K562 (cell line): ENCODE measurements around the gene ADAMTS10. TPM values are rescaled to one million over a fixed set of nuclear protein-coding genes. Genes with fewer than 3 reads are reported as not detected.

Experiments used
- ATAC-seq: fragments of 200-7000 bp; cut with Tn5 transposase; 3 replicates; pipeline ENCODE4 v1.9.1; 2020; ENCODE audit warnings: moderate library complexity
- BruUV-seq: library from RNA; stranded (reverse); fragments of 400-500 nt; replicated peaks from 2 replicates; lab custom pipeline; 2021; lab: Mats Ljungman, UMichigan
- CTCF ChIA-PET: fragments of 300-600 bp; formaldehyde crosslinking; extraction: SDS; loops from one replicate; lab custom pipeline; 2021; ENCODE audit warnings: low intra/inter-chr PET ratio; lab: Yijun Ruan, JAX
- POLR2A ChIA-PET: fragments of 300-600, 350-650 bp; sonication (Branson Sonifier 250); formaldehyde crosslinking; extraction: SDS; loops from one replicate; lab custom pipeline; 2021; ENCODE audit warnings: antibody characterized with exemption, inconsistent platforms; lab: Yijun Ruan, JAX
- DNase-seq, 4 experiments: peaks; one replicate each; pipeline versions ENCODE4 v3.0.0 to v3.0.0-alpha.2; 2011 to 2018; ENCODE audit warnings: low spot score in 3 of 4, mixed read lengths in 3 of 4; ENCODE audit errors: extremely low read depth in 1 of 4
- FAIRE-seq: peaks from 2 replicates; lab custom pipeline; 2011; peaks lifted over from hg19 to GRCh38; lab: Jason Lieb, UNC
- H2AFZ ChIP-seq: 2 replicates; pipeline ENCODE4 v1.6.0; 2011; ENCODE audit warnings: low read depth, low read length, control low read depth, inconsistent platforms
- H3K27ac ChIP-seq: fragments of 200-600 bp; 3 replicates; pipeline ENCODE4 v1.8.0; 2011; ENCODE audit warnings: low read depth, mild to moderate bottlenecking, control low read depth, inconsistent platforms, low read length, moderate library complexity, mixed read lengths; ENCODE audit errors: extremely low read depth
- H3K27me3 ChIP-seq, 2 experiments: fragments of 300-600 bp in 1 of 2; 2 replicates in 1 of 2; 3 replicates in 1 of 2; pipeline versions ENCODE4 v1.6.0 to v1.8.0; 2011; ENCODE audit warnings: inconsistent platforms in 2 of 2, low read length in 2 of 2, mild to moderate bottlenecking in 1 of 2, mixed read lengths in 1 of 2, moderate library complexity in 1 of 2; ENCODE audit not compliant: control insufficient read depth in 2 of 2, insufficient read depth in 2 of 2
- H3K36me3 ChIP-seq: fragments of 300-600 bp; 3 replicates; pipeline ENCODE4 v1.8.0; 2011; ENCODE audit warnings: mild to moderate bottlenecking, low read length, inconsistent platforms; ENCODE audit not compliant: control insufficient read depth, insufficient read depth
- H3K4me1 ChIP-seq, 2 experiments: fragments of 200-600 bp in 1 of 2; replicated peaks in 1 of 2; 2 replicates in 1 of 2; 3 replicates in 1 of 2; pipeline versions ENCODE4 v1.5.1 to v1.8.0; 2011; ENCODE audit warnings: inconsistent platforms in 2 of 2, low read length in 2 of 2, mild to moderate bottlenecking in 1 of 2, mixed read lengths in 1 of 2, moderate library complexity in 1 of 2; ENCODE audit not compliant: control insufficient read depth in 2 of 2, insufficient read depth in 2 of 2
- H3K4me2 ChIP-seq: 2 replicates; pipeline ENCODE4 v1.6.1; 2011; ENCODE audit warnings: low read length, control low read depth, inconsistent platforms, mixed read lengths; ENCODE audit not compliant: insufficient read depth
- H3K4me3 ChIP-seq: fragments of 200-600 bp; sonication (generic), shearing (Covaris generic); 2 replicates; pipeline ENCODE4 v1.5.1; 2016; ENCODE audit warnings: control low read depth, inconsistent platforms
- H3K79me2 ChIP-seq: fragments of 200-600 bp; 3 replicates; pipeline ENCODE4 v1.8.0; 2011; ENCODE audit warnings: low read length, inconsistent platforms; ENCODE audit not compliant: control insufficient read depth, insufficient read depth
- H3K9ac ChIP-seq, 2 experiments: 2 replicates each; pipeline versions ENCODE4 v1.6.0 to v1.6.1; 2011; ENCODE audit warnings: low read depth in 2 of 2, low read length in 2 of 2, control low read depth in 1 of 2, inconsistent platforms in 1 of 2, mild to moderate bottlenecking in 1 of 2, mixed read lengths in 1 of 2; ENCODE audit not compliant: insufficient read depth in 1 of 2
- H3K9me1 ChIP-seq: one replicate; pipeline ENCODE4 v1.6.0; 2011; ENCODE audit warnings: inconsistent platforms, mild to moderate bottlenecking, low read length, moderate library complexity; ENCODE audit not compliant: control insufficient read depth, insufficient read depth
- H3K9me3 ChIP-seq: replicated peaks from 2 replicates; pipeline ENCODE4 v1.5.1; 2011; ENCODE audit warnings: low read depth, low read length, inconsistent platforms; ENCODE audit not compliant: control insufficient read depth, insufficient read depth
- H4K20me1 ChIP-seq: replicated peaks from 2 replicates; pipeline ENCODE4 v1.6.1; 2011; ENCODE audit warnings: low read length, inconsistent platforms, mixed read lengths; ENCODE audit not compliant: control insufficient read depth, insufficient read depth
- BRCA1 ChIP-seq, 2 experiments: fragments of 450-650 bp in 1 of 2; sonication (generic) in 1 of 2; formaldehyde crosslinking in 1 of 2; IDR thresholded peaks; 2 replicates each; pipeline versions ENCODE4 v1.5.0 to v1.6.1; 2017 to 2020; ENCODE audit warnings: mild to moderate bottlenecking in 1 of 2, missing genetic modification reagents in 1 of 2
- SMC3 ChIP-seq: conservative IDR thresholded peaks from 2 replicates; pipeline ENCODE4 v1.6.1; 2011; ENCODE audit warnings: low read depth, low read length, improper control_type of control experiment; ENCODE audit not compliant: insufficient read depth
- SRSF1 ChIP-seq: fragments of 200-400 bp; formaldehyde crosslinking; IDR thresholded peaks from 2 replicates; pipeline ENCODE4 v1.6.1; 2017; ENCODE audit warnings: mild to moderate bottlenecking, low read depth, low read length, moderate library complexity
- TAF15 ChIP-seq: fragments of 200-400 bp; formaldehyde crosslinking; IDR thresholded peaks from 2 replicates; pipeline ENCODE4 v1.6.1; 2017; ENCODE audit warnings: mild to moderate bottlenecking, low read depth, low read length, moderate library complexity
- TARDBP ChIP-seq: fragments of 450-650 bp; IDR thresholded peaks from 2 replicates; pipeline ENCODE4 v1.6.1; 2016
- TBL1XR1 ChIP-seq, 2 experiments: IDR thresholded peaks; 2 replicates each; pipeline ENCODE4 v1.6.1; 2012; ENCODE audit warnings: improper control_type of control experiment in 2 of 2, low read length in 2 of 2, mild to moderate bottlenecking in 1 of 2
- XRCC5 ChIP-seq: fragments of 200-400 bp; formaldehyde crosslinking; IDR thresholded peaks from 2 replicates; pipeline ENCODE4 v1.6.1; 2017; ENCODE audit warnings: low read depth, mild to moderate bottlenecking, low read length
- ZFP36 ChIP-seq: fragments of 150-350 bp; IDR thresholded peaks from 2 replicates; pipeline ENCODE4 v1.6.1; 2018; ENCODE audit warnings: low read length, low read depth; ENCODE audit not compliant: partially characterized antibody
- ZNF384 ChIP-seq: IDR thresholded peaks from 2 replicates; pipeline ENCODE4 v1.6.1; 2012; ENCODE audit warnings: low read depth, low read length, improper control_type of control experiment
- WGBS: fragments of 100-300 bp; shearing (Covaris generic); methylation state at CpG from one replicate; pipeline ENCODE4 v1.1.6; 2016; ENCODE audit warnings: low coverage, mixed read lengths; ENCODE audit not compliant: insufficient coverage; ENCODE audit errors: missing lambda C conversion rate; 5-methylcytosine and 5-hydroxymethylcytosine counted together
- in situ Hi-C: fragments of 300-500 bp; cut with MboI; formaldehyde crosslinking; loops from 4 replicates; pipeline ENCODE4 v1.15.0; 2018; ENCODE audit warnings: inconsistent platforms, mixed read lengths
- intact Hi-C: fragments of 100-400 bp; cut with micrococcal nuclease; formaldehyde crosslinking; loops from 2 replicates; pipeline ENCODE4 v1.14.2; 2022
- polyA plus RNA-seq, 8 experiments: library from polyadenylated mRNA; depleted of rRNA in 4 of 8; stranded (reverse) in 5 of 8; unstranded in 3 of 8; fragments of >200 nt; fragmentation: Nextera tagmentation in 2 of 8; fragmentation: Illumina TruSeq in 1 of 8; extraction: Ambion mirVana in 2 of 8; extraction: Trizol in 1 of 8; gene quantifications; 2 replicates each; pipeline versions ENCODE4 v1.2.1 to v1.2.3, GENCODE V29; 2011 to 2014; ENCODE audit warnings: inconsistent platforms in 1 of 8, missing spikeins in 1 of 8
- total RNA-seq, 7 experiments: library from RNA; depleted of rRNA in 6 of 7; stranded (reverse); fragments of >200 nt in 6 of 7; fragmentation: Illumina TruSeq in 2 of 7; extraction: Trizol in 2 of 7; gene quantifications; 2 replicates each; pipeline versions ENCODE4 v1.2.1 to v1.2.3, GENCODE V29; 2011 to 2021; ENCODE audit warnings: low replicate concordance in 1 of 7
- TF ChIP-seq, protein P1 (sequence below): fragments of 450-650 bp; formaldehyde crosslinking; IDR thresholded peaks from 2 replicates; pipeline ENCODE4 v1.4.0; 2020; ENCODE audit warnings: mild to moderate bottlenecking, moderate library complexity
- TF ChIP-seq, protein P2 (sequence below): fragments of 450-650 bp; formaldehyde crosslinking; IDR thresholded peaks from 2 replicates; pipeline ENCODE4 v1.4.0; 2020; ENCODE audit warnings: mild to moderate bottlenecking, mixed read lengths

The ADAMTS10 gene
- total and polyA plus RNA-seq, 9 of the 15 experiments (the other 6 are each of a cell fraction or from before 2014, with no cell fraction given): 0.33 to 1.8 (median 0.57) TPM; not detected in 4

DNA sequence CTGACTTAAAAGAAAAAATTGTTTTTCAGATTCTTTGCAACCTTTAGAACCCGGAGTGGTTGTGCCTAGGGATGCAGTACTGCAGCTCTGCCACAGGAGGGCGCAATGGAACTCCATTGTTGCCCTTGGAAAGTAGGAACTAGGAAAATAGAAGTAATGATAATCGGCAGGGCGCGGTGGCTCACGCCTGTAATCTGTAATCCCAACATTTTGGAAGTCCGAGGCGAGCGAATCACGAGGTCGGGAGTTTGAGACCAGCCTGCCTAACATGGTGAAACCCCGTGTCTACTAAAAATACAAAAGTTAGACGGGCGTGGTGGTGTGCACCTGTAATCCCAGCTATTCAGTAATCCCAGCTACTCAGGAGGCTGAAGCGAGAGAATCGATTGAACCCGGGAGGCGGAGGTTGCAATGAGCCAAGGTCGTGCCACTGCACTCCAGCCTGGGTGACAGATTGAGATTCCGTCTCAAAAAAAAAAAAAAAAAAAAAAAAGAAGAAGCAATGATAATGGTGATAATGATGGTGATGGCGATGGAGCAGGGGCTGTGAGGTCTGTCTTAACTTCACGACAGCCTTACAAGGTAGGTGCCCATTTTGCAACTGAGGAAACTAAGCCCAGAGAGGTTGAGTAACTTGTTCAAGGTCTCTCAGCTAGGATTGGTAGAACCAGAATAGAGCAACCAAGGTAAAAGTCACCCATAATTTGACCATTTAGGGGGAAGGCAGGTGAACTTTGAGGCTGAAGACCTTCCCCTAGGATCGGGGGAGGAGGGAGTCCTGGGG is 5.5 kb upstream of the ADAMTS10 start:
- BruUV-seq: no TSS peak
- H3K9me3 ChIP-seq: no peaks in the 10 kb centered on the region
- H3K4me1 ChIP-seq: no peaks in the 10 kb centered on the region; a peak in 1 of 5 replicates
- intact Hi-C loops (loop anchor here (10.0 kb wide), 1 partner anchor 79 kb away; the partner anchor contains the start of gene ACTL9), in situ Hi-C loops (loop anchor here (10.0 kb wide), 1 partner anchor 79 kb away; the partner anchor contains the start of gene ACTL9)
- H2AFZ ChIP-seq: no peak overlapping the region
- no peak overlapping the region for H3K4me3 ChIP-seq
- no peak overlapping the region for H3K9ac ChIP-seq
- no peak overlapping the region for H3K4me2 ChIP-seq
- DNase-seq (peak; percentile 68 to 73 (median 71)), FAIRE-seq (peak; percentile 96), ATAC-seq (peak; percentile 79)
- H3K27ac ChIP-seq: no peak overlapping the region
- H4K20me1 ChIP-seq: no peaks in the 10 kb centered on the region
- ChIA-PET CTCF (interaction anchor here (0.8 to 1.2 kb wide), 2 partner anchors 35 to 78 kb away, joined by 3 to 5 read pairs; no protein-coding TSS in a partner anchor), POLR2A (interaction anchor here (0.7 to 1.0 kb wide), 2 partner anchors 10 to 12 kb away, joined by 3 to 5 read pairs; no protein-coding TSS in a partner anchor)
- no peaks in the 10 kb centered on the region for H3K9me1 ChIP-seq
- H3K36me3 ChIP-seq: no peaks in the 10 kb centered on the region
- WGBS: 6% methylated on average over 15 of the region's 23 CpGs
- no peaks in the 10 kb centered on the region for H3K79me2 ChIP-seq
- peaks cover 11 to 18% of the 10 kb centered on the region in 2 experiments; a peak in 3 of 5 replicates for H3K27me3 ChIP-seq
- TF ChIP-seq ZNF384: peak; percentile 15; the same call in 1 of the 2 replicates
- TF ChIP-seq TBL1XR1 (IDR thresholded peaks at IDR 0.05; ENCODE audit: low read length in 2 of 2): no peak
- TF ChIP-seq BRCA1 (IDR thresholded peaks at IDR 0.05): no peak
- TF ChIP-seq BRCA1 (CRISPR knock-in tag; IDR thresholded peaks at IDR 0.05): no peak
- no peak for TF ChIP-seq ZFP36
- no peak for TF ChIP-seq TAF15
- TF ChIP-seq SMC3: peak; percentile 68
- TF ChIP-seq, protein P1, sequence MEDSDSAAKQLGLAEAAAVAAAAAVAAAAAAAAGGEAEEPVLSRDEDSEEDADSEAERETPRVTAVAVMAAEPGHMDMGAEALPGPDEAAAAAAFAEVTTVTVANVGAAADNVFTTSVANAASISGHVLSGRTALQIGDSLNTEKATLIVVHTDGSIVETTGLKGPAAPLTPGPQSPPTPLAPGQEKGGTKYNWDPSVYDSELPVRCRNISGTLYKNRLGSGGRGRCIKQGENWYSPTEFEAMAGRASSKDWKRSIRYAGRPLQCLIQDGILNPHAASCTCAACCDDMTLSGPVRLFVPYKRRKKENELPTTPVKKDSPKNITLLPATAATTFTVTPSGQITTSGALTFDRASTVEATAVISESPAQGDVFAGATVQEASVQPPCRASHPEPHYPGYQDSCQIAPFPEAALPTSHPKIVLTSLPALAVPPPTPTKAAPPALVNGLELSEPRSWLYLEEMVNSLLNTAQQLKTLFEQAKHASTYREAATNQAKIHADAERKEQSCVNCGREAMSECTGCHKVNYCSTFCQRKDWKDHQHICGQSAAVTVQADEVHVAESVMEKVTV (CRISPR knock-in tag): peak; percentile 48; the same call in 1 of the 2 replicates
- TF ChIP-seq SRSF1: no peak
- no peak for TF ChIP-seq TARDBP
- TF ChIP-seq XRCC5: peak; percentile 81; the same call in 1 of the 2 replicates
- TF ChIP-seq, protein P2, sequence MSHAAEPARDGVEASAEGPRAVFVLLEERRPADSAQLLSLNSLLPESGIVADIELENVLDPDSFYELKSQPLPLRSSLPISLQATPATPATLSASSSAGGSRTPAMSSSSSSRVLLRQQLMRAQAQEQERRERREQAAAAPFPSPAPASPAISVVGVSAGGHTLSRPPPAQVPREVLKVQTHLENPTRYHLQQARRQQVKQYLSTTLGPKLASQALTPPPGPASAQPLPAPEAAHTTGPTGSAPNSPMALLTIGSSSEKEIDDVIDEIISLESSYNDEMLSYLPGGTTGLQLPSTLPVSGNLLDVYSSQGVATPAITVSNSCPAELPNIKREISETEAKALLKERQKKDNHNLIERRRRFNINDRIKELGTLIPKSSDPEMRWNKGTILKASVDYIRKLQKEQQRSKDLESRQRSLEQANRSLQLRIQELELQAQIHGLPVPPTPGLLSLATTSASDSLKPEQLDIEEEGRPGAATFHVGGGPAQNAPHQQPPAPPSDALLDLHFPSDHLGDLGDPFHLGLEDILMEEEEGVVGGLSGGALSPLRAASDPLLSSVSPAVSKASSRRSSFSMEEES: peak; percentile 17; the same call in 1 of the 2 replicates
